Choroid plexus epithelial cell (primary cell): ENCODE measurements around the gene CALU.

Experiments
- DNase-seq: peaks from one replicate; pipeline ENCODE4 v3.0.0-alpha.2; 2010; ENCODE audit warnings: low read depth
- H3K4me3 ChIP-seq: 2 replicates; pipeline ENCODE4 v1.5.1; 2011; ENCODE audit warnings: low read depth, mild to moderate bottlenecking, control low read depth, low read length, moderate library complexity
- TF ChIP-seq, protein P1 (sequence below): conservative IDR thresholded peaks from 2 replicates; pipeline ENCODE4 v1.5.1; 2011; ENCODE audit warnings: low read depth, mild to moderate bottlenecking, control low read depth, inconsistent platforms, low read length, moderate library complexity

Gene CALU

DNA sequence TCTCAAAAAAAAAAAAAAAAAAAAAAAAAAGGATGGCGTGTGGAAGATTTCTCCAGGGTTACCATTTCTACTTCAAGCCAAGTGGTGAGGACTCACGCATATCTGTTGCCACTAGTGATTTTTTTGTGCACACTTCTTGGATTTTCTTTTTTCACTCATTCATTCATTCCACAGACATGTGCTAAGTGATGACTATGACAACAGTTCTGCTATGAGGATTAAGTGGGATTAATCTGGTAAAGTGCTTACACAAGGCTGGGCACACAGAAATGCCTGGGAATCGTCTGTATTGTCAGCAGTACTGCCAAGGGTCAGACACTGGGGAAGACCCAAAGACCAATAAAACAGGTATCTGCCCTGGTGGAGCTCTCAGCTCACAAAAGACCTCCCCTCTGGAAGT is 42.7 kb downstream of the CALU start:
- no peak overlapping the region for H3K4me3 ChIP-seq
- DNase-seq = no peak
- TF ChIP-seq, protein P1, sequence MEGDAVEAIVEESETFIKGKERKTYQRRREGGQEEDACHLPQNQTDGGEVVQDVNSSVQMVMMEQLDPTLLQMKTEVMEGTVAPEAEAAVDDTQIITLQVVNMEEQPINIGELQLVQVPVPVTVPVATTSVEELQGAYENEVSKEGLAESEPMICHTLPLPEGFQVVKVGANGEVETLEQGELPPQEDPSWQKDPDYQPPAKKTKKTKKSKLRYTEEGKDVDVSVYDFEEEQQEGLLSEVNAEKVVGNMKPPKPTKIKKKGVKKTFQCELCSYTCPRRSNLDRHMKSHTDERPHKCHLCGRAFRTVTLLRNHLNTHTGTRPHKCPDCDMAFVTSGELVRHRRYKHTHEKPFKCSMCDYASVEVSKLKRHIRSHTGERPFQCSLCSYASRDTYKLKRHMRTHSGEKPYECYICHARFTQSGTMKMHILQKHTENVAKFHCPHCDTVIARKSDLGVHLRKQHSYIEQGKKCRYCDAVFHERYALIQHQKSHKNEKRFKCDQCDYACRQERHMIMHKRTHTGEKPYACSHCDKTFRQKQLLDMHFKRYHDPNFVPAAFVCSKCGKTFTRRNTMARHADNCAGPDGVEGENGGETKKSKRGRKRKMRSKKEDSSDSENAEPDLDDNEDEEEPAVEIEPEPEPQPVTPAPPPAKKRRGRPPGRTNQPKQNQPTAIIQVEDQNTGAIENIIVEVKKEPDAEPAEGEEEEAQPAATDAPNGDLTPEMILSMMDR = no peak

DNA sequence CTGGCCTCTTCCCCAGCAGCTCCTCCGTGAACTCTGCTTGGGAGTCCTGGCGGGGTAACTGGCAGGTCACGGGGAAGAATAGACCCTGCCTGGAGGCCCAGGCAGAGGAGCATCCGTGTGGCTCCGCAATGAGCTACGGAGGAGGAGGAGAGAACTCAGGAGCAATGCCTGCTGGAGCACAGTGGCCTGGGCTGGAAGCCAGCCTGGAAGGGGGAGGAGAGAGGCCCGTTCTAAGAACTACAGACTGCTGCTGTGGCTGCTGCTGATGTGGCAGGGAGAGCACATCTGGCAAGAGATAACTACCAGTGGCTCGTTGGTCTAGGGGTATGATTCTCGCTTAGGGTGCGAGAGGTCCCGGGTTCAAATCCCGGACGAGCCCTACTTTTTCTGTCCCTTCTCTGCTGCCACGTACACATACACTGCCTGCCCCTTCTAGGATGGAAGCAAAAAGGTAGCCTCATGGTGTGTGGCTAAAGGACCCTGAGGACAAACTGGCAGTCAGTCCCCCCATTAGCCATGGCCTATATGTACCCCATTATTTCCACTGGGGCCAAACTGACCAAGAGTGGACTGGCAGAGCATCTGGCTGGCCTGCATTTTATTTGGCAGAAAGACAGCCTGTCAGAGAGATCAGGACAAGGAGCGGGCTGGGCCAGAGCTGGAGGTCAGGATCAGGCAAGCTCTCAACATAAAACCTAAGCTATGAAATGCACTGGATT is 44.1 kb downstream of the CALU start:
- DNase-seq = peak; percentile 90
- TF ChIP-seq, protein P1 = no peak
- peak overlapping the region; percentile 38 for H3K4me3 ChIP-seq

DNA sequence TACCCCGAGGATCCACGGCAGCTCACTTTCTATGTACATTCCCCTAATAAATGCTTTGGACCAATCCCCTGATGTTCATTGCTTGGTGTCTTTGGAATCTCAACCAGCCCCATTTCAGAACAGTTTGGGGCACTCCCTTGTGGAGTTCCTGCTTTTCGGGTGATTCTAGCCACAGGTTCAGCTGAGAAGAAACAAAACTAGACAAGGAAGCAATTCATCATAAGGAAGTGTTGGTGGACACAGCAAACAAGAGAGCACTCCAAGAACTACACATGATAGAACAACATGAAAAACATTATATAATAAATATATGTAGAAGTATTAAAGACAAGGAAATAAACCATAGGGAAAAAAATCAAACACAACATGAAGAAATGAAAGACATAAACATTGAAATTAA is 46.6 kb downstream of the CALU start:
- DNase-seq = no peak
- H3K4me3 ChIP-seq = no peak overlapping the region
- TF ChIP-seq, protein P1 = no peak

DNA sequence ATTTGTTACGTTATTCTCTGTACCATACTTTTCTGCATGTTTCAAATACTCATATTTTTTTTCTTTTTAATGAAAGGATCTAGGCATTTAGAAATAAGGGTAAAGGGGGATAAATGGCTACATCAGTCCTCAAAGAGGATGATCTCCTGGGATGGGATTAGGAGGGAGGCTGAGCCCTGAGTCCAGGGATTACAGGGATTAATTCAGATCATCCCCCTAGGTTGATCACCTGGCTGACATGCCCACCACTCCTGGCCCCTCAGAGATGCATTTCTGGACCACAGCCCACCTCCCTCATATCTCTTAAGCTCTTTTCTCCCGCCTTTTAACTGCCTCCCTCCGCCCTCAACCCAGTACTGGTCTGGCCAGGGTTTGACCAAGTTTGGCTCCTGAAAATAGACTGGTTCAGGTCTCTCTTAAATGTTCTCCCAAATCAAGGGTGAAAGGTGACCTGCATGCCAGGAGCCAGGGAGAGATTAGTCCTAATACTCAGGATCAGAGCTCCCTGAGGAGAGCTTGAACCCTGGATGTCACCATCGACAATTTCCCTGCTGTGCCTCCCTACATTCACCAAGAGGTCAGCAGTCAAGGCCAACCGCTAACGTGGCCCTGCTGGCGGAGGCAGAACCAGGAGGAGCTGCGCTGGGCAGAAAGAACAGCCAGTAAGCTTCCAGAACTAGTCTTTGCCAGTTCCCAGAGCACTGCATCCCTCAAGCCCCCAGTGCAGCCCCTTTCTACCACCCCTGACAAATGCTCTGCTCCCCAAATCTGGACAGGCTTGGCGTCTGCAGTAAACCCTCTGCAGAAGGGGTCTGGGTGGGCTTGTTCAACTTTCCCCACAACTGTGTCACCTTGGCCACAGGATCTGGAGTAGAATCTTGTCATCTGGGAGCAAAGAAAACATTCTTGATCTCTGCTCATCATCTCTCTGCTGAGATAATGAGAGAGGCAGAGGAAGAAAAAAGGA is 49.6 kb downstream of the CALU start:
- TF ChIP-seq, protein P1 = no peak
- no peak overlapping the region for H3K4me3 ChIP-seq
- no peak for DNase-seq

DNA sequence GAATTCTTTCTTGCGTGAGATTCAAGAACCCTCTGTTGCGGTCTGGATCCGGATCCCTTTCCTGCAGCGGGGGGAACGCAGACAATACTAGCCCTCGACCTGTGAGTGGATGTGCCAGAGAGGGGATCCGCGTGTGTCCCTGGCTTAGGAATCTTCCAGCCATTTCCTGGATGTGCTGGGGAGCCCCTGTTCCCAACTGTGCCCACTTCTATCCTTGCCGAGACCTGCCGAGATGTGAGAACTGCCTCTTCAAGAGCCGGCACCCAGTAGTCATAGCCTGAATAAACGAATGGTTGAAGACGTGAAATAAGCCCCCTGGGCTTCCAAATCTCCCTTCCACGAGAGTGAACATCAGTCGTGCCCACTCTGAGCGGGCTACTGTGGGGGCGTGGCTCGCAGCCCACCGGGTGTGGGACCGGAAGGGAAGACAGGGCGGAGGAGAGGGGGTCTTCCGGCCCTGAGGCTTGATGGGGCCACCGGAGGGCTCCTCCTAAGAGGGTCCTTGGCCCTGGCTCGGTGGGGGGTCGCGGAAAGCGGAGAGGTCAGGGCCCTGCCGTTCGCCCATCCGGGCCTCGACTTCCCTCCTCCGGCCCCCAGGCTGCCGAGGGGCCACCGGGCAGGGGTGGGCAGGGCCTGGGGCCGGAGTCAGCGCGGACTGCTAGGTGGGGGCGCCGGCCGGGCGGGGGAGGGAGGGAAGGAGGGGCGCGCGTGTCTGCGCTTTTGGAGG is 51.3 kb downstream of the CALU start:
- DNase-seq = no peak
- TF ChIP-seq, protein P1 = no peak
- H3K4me3 ChIP-seq = peak overlapping the region; percentile 69

DNA sequence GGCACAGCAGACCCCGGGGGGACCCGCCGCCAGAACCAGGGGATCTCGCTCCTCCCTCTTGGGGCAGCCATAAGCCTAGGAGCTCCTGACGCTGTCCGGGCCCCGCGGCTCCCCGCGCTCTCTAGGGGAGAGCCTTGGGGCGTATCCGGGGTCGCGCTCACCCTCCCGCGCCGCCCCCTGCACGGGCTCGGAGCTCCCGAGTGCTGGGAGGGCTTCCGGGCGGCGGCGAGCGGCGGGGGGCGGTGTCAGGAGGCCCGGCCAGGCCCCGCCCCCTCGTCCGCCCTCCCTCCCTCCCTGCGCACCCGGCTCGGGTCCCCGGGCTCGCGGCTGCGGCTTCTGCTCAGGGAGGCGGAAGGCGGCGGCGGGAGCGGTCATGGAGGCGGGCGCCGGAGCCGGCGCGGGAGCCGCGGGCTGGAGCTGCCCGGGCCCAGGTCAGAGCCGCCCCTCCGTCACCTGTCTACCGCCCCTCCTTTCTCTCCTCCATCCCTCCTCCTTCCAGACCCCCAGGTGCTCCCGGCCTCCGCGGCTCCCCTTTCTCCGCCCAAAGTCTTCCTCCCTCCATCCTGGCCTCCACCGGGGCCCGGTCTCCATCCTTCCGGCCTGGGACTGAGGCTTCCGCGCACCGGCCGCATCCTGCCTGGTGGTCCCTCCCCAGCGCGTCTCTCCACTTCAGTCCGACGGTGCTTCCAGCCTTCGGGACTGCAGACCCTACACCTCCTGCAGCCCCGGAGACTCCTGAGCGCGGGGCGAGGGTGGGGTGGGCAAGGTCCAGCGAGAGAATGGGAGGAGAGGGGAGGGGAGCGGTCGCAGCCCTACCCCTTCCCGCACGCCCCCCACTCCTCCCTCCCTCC is 52.2 kb downstream of the CALU start, which contains the start of gene CCDC136:
TSS of gene CCDC136 (plus strand) at position 848 of the 851 bp plus-strand sequence. CDS start 444 bp downstream, outside the sequence.
- DNase-seq = peak; percentile 38
- peak within 1 kb of the TSS; percentile 69 for H3K4me3 ChIP-seq
- TF ChIP-seq, protein P1 = no peak
